GM19025 (cell line): ENCODE measurements around the gene FUT1.
"Not testable (repeated sequence)": the region's sequence is repeated elsewhere in the genome, so short reads cannot be mapped to it uniquely, and the experiment has no call there.

Experiments
- ATAC-seq: cut with Tn5 transposase; IDR thresholded peaks from one replicate; pipeline ENCODE4 v1.9.1; 2021; ENCODE audit warnings: mild to moderate bottlenecking, low read depth, moderate library complexity; ENCODE audit not compliant: unreplicated experiment

Gene FUT1

DNA sequence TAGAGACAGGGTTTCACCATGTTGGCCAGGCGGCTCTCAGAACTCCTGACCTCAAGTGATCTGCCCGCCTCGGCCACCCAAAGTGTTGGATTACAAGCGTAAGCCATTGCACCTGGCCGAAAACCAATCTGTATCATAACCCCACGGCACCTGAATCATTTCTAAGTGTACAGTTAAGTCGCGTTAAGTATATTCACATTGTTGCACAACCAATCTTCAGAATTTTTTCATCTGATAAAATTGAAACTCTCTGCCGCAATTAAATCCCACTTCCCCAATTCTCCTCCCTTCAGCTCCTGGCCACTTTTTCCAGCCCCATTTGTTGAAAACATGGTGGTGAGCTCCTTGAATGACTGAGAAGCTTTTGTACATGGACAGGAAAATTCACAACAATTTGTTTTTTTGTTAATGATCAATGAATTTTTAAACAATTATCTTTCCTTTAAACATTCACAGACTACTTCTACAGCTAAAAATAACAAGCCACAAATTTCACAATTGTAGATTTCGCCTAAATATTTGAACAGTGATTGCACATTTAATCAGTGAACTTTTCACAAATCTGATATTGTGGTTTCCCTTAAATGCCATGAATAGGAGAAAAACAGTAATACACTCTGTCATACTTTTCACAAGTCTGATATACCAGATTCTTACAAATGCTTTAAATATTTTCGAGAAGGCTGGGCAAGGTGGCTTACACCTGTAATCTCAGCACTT, 16.7 kb upstream of the FUT1 start:
- no peak for ATAC-seq

DNA sequence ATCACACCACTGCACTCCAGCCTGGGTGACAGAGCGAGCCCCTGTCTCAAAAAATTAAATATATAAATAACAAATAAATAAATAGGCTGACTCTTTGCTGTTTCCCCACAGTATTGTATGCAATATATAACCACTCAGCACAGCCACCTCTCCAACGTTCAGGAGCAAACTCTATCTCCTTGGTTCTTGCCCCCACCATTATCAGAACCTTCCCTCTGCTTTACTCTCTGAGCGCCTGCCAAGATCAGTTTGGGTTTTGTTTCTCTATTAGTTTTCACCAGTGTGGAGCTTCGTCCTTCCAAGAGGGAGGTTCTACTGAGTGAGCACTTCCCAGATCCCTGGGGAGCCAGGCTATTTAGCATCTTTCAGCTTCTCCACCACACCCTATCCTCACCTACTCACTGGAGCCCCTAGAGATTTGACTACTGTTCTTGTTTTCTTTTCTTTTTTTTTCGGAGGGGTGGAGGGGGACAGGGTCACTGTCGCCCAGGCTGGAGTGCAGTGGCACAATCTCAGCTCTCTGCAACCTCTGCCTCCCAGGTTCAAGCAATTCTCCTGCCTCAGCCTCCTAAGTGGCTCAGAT, 15.8 kb upstream of the FUT1 start:
- ATAC-seq, result not testable (repeated sequence)

DNA sequence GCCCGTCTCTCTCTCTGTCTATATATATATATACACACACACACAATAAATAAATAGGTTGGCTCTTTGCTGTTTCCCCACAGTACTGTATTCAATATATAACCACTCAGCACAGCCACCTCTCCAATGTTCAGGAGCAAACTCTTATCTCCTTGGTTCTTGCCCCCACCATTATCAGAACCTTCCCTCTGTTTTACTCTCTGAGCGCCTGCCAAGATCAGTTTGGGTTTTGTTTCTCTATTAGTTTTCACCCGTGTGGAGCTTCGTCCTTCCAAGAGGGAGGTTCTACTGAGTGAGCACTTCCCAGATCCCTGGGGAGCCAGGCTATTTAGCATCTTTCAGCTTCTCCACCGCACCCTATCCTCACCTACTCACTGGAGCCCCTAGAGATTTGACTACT, 13.4 kb upstream of the FUT1 start:
- ATAC-seq, result not testable (repeated sequence)

DNA sequence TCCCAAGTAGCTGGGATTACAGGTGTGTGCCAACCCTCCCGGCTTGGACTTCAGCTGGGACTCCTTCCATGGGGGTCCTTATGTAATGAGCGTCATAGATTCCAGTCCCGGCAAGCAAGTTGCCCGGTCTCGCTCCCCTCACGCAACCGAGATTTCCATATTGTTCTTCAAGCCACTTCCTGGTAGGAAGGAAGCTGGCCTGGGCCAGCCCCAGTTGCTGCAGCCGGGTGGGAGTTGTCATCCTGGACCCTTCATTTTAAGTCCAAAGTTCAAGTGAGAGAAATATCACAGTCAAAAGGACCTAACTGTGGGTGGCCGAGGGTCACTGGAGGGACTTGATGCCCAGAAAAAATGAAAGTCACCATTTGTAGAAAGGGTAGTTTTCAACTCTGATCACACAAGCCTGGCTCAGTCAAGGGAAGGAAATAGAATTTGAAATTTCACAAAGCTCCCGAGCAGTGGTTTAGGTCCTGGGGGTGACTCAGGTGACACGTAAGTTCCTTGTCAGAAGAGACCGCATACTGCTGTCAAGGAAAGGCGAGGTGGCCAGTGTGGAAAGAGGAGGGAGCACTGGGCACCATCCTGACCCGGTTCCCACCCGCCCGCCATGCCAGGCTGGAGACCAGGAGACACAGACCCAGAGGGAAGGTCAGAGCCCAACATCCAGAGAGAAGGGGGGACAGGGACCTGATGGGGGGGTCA, 8.2 kb upstream of the FUT1 start:
- no peak for ATAC-seq

DNA sequence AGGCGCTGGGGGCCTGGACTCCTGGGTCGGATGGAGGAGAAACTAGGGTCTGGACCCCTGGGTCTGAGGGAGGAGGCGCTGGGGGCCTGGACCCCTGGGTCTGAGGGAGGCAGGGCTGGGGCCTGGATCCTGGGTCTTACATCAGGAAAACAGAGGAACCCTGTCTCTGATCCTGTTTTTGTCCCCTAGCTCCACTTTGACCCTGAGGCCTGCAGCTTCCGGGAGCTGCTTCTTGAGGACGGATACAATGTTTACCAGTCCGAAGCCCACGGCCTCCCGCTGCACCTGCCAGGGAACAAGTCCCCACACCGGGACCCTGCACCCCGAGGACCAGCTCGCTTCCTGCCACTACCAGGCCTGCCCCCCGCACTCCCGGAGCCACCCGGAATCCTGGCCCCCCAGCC, 5.3 kb upstream of the FUT1 start:
- ATAC-seq, result no peak

DNA sequence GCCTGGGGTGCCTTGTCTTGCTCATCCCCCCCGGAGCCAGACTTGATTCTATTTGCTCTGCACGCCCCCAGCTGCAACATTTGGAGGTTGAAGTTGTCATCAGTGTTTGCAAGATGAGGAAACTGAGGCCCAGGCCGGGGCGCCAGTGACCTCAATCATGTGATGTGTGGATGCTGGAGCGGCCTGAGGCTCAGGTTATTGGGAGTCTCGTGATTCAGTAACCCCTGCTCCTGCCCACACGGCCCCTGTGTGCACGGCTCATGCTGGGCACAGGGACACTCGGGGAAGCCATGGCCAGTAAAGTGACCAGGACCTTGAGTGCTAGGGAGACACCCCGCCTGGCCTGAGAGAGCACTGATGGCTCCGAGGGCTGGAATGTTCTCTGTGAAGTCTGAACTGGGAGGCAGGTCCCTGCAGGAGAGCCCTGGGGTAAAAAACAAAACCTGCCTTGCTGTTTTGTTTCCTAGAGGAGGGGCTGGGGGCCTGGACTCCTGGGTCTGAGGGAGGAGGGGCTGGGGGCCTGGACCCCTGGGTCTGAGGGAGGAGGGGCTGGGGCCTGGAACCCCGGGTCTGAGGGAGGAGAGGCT, 4.7 kb upstream of the FUT1 start:
- no peak for ATAC-seq

DNA sequence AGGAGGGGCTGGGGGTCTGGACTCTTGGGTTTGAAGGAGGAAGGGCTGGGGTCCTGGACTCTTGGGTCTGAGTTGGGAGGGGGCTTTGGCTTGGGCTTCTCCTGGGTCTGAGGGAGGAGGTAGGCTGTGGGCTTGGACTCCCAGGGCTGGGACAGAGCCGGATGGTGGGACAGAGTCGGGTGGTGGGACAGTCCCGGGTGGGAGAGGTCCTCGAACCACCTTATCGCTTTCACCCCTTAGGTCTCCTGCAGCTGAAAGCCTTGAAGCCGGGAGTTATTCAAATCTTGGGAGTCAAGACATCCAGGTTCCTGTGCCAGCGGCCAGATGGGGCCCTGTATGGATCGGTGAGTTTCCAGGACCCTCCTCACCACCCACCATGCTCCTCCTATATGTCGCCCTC, 4.2 kb upstream of the FUT1 start:
- ATAC-seq, result no peak

DNA sequence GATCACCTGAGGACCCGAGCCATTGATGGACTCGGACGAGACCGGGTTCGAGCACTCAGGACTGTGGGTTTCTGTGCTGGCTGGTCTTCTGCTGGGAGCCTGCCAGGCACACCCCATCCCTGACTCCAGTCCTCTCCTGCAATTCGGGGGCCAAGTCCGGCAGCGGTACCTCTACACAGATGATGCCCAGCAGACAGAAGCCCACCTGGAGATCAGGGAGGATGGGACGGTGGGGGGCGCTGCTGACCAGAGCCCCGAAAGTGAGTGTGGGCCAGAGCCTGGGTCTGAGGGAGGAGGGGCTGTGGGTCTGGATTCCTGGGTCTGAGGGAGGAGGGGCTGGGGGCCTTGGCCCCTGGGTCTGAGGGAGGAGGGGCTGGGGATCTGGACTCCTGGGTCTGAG, 3.8 kb upstream of the FUT1 start:
- ATAC-seq, result no peak

DNA sequence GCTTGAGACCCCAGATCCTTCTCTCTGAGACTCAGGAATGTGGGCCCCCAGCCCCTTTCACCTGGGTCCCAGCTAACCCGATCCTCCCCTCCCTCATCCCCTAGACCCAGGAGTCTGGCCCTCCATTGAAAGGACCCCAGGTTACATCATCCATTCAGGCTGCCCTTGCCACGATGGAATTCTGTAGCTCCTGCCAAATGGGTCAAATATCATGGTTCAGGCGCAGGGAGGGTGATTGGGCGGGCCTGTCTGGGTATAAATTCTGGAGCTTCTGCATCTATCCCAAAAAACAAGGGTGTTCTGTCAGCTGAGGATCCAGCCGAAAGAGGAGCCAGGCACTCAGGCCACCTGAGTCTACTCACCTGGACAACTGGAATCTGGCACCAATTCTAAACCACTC, 3.3 kb upstream of the FUT1 start:
- ATAC-seq, result no peak

DNA sequence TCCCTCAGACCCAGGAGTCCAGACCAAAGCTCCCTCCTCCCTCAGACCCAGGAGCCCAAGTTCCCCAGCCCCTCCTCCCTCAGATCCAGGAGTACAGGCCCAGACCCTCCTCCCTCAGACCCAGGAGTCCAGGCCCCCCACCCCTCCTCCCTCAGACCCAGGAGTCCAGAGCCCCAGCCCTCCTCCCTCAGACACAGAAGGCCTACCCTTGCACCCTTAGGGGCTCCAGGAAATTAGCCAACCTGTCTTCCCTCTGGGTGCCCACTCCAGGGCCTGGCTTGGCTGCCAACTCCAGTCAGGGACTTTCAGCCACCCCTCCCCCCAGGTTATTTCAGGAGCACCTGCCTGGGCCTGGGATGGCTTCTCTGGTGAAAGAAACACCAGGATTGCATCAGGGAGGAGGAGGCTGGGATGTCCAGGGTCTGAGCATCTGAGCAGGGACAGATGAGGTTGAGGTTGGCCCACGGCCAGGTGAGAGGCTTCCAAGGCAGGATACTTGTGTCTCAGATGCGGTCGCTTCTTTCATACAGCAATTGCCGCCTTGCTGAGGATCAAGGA, 2.7 kb upstream of the FUT1 start, which contains the start of gene FGF21:
TSS of gene FGF21 (plus strand) at position 441 of the 558 bp plus-strand sequence. CDS start 713 bp downstream, outside the sequence.
- no peak for ATAC-seq

DNA sequence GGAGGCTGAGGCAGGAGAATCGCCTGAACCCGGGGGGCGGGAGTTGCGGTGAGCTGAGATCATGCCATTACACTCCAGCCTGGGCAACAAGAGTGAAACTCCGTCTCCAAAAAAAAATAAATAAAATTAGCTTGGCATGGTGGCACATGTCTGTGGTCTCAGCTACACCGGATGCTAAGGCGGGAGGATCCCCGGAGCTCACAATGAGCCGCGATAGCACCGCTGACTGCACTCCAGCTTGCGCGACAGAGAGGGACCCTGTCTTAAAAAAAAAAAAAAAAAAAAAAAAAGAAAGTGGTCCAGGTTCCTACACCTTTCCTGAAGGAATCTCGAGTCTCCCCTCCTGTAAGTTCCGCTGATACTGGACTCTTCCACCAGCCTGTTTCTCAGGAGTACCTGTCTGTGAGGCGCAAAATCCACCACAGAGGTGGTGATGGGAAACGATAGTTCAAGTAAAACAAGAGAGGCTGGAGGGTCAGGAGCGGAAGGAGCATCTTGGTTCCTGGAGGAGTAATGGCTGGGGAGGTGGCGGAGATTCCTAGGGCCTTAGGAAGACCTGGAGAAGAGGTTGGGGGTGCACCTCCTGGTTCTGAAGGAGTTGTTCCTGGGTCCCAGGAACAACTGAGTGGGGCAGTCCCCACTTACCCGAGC, 471 bp downstream of the FUT1 start:
- no peak for ATAC-seq

DNA sequence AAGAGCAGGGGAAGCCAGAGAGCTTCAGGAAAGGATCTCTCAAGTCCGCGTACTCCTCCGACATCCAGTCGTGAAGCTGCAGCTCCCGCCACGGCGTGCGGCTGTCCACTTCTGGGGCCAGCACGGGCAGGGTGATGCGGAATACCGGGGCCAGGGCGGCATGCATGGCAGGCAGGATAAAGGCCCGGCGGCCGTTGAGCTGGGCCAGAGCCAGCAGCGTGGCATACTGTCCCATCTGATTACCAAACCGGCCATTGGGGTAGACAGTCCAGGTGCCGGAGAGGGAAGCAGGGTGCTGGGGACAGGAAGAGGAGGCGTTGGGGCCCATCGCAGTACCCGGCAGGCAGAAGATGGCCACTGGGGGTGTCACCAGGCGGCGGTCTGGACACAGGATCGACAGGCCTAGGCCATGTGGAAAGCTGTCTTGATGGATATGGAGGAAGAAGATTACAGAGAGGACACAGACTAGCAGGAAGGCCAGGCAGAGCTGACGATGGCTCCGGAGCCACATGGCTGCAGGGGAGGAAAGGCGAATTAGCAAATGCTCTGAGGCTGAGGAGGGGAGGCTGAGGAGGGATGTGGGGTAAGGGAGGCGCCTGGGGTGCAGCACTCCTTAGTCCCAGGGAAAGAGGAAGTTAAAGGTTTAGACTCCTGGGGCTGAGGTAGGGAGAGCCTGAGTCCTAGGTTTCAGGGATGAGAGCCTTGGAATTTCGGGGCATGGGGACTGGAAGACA, 1.5 kb downstream of the FUT1 start:
- ATAC-seq, result no peak

DNA sequence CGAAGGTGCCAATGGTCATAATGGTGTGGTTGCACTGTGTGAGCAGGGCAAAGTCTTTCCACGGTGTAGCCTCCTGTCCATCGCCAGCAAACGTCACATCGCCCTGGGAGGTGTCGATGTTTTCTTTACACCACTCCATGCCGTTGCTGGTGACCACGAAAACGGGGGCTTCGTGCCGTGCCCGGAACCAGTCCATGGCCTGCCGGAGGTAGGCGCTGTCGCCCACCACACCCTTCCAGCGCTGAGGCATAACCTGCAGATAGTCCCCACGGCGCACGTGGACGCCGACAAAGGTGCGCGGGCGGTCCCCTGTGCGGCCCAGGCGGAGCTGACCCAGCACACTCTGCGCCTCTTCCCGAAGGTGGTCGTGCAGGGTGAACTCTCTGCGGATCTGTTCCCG, 2.1 kb downstream of the FUT1 start:
- no peak for ATAC-seq

DNA sequence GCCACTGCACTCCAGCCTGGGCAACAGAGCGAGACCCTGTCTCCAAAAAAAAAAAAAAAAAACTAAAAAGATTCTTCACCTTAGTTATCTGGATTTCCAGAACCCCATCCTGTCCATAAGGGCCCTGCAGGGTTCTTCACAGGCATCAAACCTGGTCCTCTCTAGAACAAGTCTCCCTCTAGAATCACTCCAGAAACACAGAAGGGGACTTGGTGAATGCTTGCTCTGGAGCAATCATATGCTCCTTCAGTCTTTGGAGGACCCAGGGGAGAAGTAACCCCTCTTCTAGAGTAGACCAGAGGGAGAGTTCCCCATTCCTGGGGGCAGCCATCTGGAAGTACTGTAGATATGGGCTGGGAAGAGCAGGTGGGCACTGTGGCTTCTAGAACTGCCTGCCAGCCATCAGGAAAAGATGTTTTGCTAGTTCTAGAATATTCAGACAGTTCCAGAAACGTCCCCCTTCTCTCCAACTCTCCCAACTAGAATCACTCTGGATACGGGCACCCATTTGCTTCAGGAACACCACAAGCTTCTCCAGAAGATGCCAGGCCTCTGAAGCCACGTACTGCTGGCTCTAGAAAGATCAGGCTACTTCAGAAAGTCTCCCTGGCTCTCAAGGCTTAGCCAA, 2.8 kb downstream of the FUT1 start:
- no peak for ATAC-seq

DNA sequence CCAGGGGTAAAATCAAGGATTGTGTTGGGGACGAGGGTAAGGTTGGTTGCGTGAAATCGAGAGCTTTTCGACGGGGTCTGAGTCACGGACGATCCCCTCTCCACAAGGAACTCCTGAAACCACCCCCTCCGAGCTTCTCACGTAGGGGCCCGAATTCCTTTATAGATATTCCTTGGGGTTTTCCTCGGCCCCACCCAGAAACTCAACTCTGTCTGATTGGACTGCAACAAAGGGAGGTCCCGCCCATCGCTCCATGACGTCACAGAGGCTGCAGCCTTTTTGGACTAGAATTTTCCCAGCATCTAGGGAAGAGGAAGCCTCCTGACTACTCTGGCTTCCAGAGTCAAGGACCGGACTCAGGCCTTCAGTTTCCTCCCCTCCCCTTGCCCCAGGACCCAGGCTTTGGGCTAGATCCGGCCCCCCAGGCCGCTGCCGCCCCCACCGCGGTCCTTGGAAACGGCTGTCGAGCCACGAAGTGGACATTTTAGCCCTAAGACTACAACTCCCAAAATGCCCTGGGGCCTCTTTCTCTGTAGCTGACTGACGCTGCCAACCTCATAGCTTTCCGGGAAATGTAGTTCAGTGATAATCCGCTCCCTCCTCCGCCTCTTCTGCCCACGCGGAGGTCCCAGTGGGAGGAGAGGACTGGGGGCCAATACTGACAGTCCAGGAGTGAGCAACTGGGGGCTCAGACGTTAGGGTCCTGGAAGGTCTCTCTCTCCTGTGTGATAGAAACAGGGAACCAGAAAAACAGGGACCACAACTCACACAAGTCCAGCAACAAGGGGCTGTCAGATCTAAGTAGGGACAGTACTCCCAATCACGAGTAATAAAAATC, 5.5 kb downstream of the FUT1 start, which contains the start of gene IZUMO1:
TSS of gene IZUMO1 (minus strand) at position 172 of the 838 bp plus-strand sequence. CDS start 1,050 bp downstream, outside the sequence.
- ATAC-seq, result no peak

DNA sequence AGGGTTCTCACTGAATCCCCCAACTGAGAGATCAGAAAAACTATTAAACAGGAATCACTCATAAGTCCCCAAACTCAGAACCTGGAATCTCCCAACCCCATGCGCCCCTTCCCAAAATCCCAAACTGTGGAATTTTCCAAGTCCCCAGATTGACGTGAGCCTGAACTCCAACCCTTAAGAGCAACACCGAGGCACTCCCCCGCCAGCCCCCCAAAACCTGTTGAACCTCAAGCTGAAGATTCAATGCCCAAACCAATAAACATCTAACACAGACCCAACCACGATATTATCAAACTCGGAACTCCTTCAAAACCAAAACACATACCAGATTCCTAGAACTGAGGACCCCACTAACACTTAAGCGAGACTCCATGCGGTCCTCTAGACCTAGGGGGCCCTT, 6.3 kb downstream of the FUT1 start:
- ATAC-seq, result no peak

DNA sequence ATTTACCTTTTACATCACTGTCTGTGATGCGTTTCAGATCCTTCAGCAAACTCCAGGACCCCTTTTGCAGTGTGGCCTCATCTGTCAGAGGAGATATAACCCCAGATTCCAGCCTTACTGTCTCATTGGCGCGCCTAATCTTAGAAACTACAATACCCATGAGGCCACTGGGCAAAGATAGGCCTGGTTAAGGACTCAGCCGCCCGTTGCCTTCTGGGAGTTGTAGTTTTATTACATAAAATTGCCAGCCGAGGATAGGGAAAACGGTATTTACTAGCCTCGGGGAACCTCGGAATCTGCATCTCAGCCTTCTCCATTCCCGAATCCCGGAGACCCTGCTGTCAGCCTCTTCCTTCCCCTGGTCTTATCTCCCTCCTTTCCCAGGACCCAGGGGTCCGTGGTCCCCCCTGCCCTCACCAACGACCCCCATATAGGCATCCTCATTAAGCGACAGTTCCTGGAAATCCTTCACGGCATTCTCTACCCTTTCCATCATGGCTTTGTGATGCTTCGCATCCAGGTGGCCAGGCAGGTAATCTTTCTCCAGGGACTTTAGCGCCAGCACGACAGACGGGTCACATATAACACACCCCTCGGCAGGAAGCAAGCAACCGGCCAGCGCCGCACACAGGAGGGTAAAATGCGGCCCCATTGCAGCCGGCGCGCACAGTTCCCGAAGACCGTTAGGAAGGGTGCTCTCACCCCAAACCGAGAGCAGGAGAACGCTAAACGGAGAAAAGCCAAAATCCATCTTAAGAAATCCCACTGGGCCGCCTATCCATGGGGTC, 7.0 kb downstream of the FUT1 start:
- no peak for ATAC-seq

DNA sequence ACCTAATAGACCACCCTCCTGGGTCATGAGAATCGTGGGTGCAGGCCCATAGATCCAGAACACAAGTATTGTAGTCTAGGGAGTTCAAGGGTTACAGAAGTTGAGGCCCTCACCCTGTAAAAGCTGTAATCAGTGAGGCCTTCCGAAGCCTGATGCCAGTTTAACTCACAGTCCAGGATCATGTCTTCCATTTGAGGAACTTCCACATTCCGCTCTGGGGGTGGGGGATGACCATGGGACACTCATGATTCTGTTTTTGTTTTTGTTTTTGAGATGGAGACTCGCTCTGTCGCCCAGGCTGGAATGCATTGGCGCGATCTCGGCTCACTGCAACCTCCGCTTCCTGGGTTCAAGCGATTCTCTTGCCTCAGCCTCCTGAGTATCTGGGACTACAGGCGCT, 10.3 kb downstream of the FUT1 start:
- ATAC-seq, result no peak
